ENCODE results near the gene TIAM1. TPM values are rescaled to one million over a fixed set of nuclear protein-coding genes. Genes with fewer than 3 reads are reported as not detected.

The TIAM1 gene, protein sequence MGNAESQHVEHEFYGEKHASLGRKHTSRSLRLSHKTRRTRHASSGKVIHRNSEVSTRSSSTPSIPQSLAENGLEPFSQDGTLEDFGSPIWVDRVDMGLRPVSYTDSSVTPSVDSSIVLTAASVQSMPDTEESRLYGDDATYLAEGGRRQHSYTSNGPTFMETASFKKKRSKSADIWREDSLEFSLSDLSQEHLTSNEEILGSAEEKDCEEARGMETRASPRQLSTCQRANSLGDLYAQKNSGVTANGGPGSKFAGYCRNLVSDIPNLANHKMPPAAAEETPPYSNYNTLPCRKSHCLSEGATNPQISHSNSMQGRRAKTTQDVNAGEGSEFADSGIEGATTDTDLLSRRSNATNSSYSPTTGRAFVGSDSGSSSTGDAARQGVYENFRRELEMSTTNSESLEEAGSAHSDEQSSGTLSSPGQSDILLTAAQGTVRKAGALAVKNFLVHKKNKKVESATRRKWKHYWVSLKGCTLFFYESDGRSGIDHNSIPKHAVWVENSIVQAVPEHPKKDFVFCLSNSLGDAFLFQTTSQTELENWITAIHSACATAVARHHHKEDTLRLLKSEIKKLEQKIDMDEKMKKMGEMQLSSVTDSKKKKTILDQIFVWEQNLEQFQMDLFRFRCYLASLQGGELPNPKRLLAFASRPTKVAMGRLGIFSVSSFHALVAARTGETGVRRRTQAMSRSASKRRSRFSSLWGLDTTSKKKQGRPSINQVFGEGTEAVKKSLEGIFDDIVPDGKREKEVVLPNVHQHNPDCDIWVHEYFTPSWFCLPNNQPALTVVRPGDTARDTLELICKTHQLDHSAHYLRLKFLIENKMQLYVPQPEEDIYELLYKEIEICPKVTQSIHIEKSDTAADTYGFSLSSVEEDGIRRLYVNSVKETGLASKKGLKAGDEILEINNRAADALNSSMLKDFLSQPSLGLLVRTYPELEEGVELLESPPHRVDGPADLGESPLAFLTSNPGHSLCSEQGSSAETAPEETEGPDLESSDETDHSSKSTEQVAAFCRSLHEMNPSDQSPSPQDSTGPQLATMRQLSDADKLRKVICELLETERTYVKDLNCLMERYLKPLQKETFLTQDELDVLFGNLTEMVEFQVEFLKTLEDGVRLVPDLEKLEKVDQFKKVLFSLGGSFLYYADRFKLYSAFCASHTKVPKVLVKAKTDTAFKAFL (N-terminal part only)
- total RNA-seq (30.5 TPM), polyA plus RNA-seq (25.8 TPM)
- long read RNA-seq, donor 1: 0 reads
- long read RNA-seq, donor 2, partial matches to known transcripts: 11 of 11 reads
- long read RNA-seq, donor 2, other reads (novel, unspliced or antisense): 0 of 11 reads
- long read RNA-seq, donor 3, partial matches to known transcripts: 0 of 1 reads
- long read RNA-seq, donor 3, other reads (novel, unspliced or antisense): 0 of 1 reads
- long read RNA-seq, donor 4: 0 reads
- long read RNA-seq, donor 5, partial matches to known transcripts: 0 of 1 reads
- long read RNA-seq, donor 5, other reads (novel, unspliced or antisense): 0 of 1 reads
- long read RNA-seq, donor 6: 0 reads
- long read RNA-seq, donor 7: 0 reads
- long read RNA-seq, donor 8: 0 reads
- long read RNA-seq, donor 9: 0 reads
- long read RNA-seq, donor 10: 0 reads

GRCh38 chr21:31343680-31344480, at the start of gene TIAM1:
TSS of gene TIAM1 (minus strand) at chr21:31344261. CDS start at chr21:31266972, 77,289 bp downstream.
- H3K9me3 ChIP-seq (ENCODE audit: control insufficient read depth in 2 of 2, insufficient read depth in 1 of 2, low read length in 1 of 2): no peaks in the 10 kb centered on the region
- H3K27me3 ChIP-seq (ENCODE audit: control insufficient read depth in 2 of 2, insufficient read depth in 1 of 2, low read length in 1 of 2): peaks cover 23 to 28% of the 10 kb centered on the region in 2 donors
- peak in 1 of 9 donors; percentile 43 for DNase-seq (ENCODE audit: low read depth in 6 of 9, low spot score in 9 of 9)
- H3K27ac ChIP-seq (ENCODE audit: low read depth in 1 of 2, low read length in 1 of 2): peak within 1 kb of the TSS; percentile 12 to 30
- WGBS: 3% methylated on average over 49 of the region's 49 CpGs
- H3K4me1 ChIP-seq (ENCODE audit: control insufficient read depth in 2 of 2, insufficient read depth in 2 of 2, low read length in 2 of 2): peaks cover 3 to 26% of the 10 kb centered on the region in 2 donors
- H3K36me3 ChIP-seq (ENCODE audit: control insufficient read depth in 2 of 2, insufficient read depth in 2 of 2, low read length in 1 of 2): peaks cover 0 to 2% of the 10 kb centered on the region in 2 donors
- H3K4me3 ChIP-seq (ENCODE audit: low read length in 2 of 2): peak within 1 kb of the TSS; percentile 47 to 49

- H3K4me1 ChIP-seq (ENCODE audit: control insufficient read depth in 2 of 2, insufficient read depth in 2 of 2, low read length in 2 of 2): peaks cover 0 to 29% of the 10 kb centered on the region in 2 donors
- WGBS: 94% methylated on average over 20 of the region's 20 CpGs
- H3K27ac ChIP-seq (ENCODE audit: low read depth in 1 of 2, low read length in 1 of 2): no peak overlapping the region
- H3K27me3 ChIP-seq (ENCODE audit: control insufficient read depth in 2 of 2, insufficient read depth in 1 of 2, low read length in 1 of 2): no peaks in the 10 kb centered on the region
- peak in 1 of 9 donors; percentile 23 for DNase-seq (ENCODE audit: low read depth in 6 of 9, low spot score in 9 of 9)
- no peak overlapping the region for H3K4me3 ChIP-seq (ENCODE audit: low read length in 2 of 2)
- peaks cover 0 to 3% of the 10 kb centered on the region in 2 donors for H3K36me3 ChIP-seq (ENCODE audit: control insufficient read depth in 2 of 2, insufficient read depth in 2 of 2, low read length in 1 of 2)
- peaks cover 0 to 3% of the 10 kb centered on the region in 2 donors for H3K9me3 ChIP-seq (ENCODE audit: control insufficient read depth in 2 of 2, insufficient read depth in 1 of 2, low read length in 1 of 2)
Measured at GRCh38 chr21:31387560-31388186, 43.6 kb upstream of the TIAM1 start.

- WGBS: 95% methylated on average over 5 of the region's 5 CpGs
- no peak for DNase-seq (ENCODE audit: low read depth in 6 of 9, low spot score in 9 of 9)
- H3K36me3 ChIP-seq (ENCODE audit: control insufficient read depth in 2 of 2, insufficient read depth in 2 of 2, low read length in 1 of 2): peaks cover 0 to 3% of the 10 kb centered on the region in 2 donors
Measured at GRCh38 chr21:31386006-31386405, 41.9 kb upstream of the TIAM1 start.

GRCh38 chr21:31383770-31384169, 39.7 kb upstream of the TIAM1 start:
- WGBS: 95% methylated on average over 8 of the region's 8 CpGs

More at GRCh38 chr21:31386006-31386405, 41.9 kb upstream of the TIAM1 start:
- H3K27ac ChIP-seq (ENCODE audit: low read depth in 1 of 2, low read length in 1 of 2): no peak overlapping the region
- H3K4me3 ChIP-seq (ENCODE audit: low read length in 2 of 2): no peak overlapping the region
- peaks cover 6 to 26% of the 10 kb centered on the region in 2 donors for H3K4me1 ChIP-seq (ENCODE audit: control insufficient read depth in 2 of 2, insufficient read depth in 2 of 2, low read length in 2 of 2)
- no peaks in the 10 kb centered on the region for H3K9me3 ChIP-seq (ENCODE audit: control insufficient read depth in 2 of 2, insufficient read depth in 1 of 2, low read length in 1 of 2)
- H3K27me3 ChIP-seq (ENCODE audit: control insufficient read depth in 2 of 2, insufficient read depth in 1 of 2, low read length in 1 of 2): no peaks in the 10 kb centered on the region

DNA sequence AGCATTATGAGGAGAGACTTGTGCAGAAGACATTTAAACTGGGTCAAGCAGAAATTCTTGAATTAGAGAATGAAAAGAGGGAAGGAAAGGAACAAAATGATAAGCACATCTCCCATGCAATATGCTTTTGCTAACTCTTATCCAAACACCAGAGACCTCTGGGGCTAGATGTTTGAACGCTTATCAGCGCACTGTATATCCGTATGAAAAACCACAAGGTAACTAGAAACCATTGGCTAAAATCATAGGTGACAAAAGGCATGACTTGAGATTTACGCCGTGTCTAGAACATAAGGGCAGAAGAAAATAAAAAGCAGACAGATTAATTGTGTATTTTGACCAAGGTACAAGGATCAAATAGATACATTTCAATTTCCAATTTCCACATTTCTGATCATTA, 38.0 kb upstream of the TIAM1 start:
- no peak overlapping the region for H3K4me3 ChIP-seq (ENCODE audit: low read length in 2 of 2)
- WGBS: 30% methylated on average over 5 of the region's 5 CpGs
- H3K4me1 ChIP-seq (ENCODE audit: control insufficient read depth in 2 of 2, insufficient read depth in 2 of 2, low read length in 2 of 2): peaks cover 8 to 12% of the 10 kb centered on the region in 2 donors
- H3K36me3 ChIP-seq (ENCODE audit: control insufficient read depth in 2 of 2, insufficient read depth in 2 of 2, low read length in 1 of 2): no peaks in the 10 kb centered on the region
- H3K27me3 ChIP-seq (ENCODE audit: control insufficient read depth in 2 of 2, insufficient read depth in 1 of 2, low read length in 1 of 2): no peaks in the 10 kb centered on the region
- no peak overlapping the region for H3K27ac ChIP-seq (ENCODE audit: low read depth in 1 of 2, low read length in 1 of 2)
- H3K9me3 ChIP-seq (ENCODE audit: control insufficient read depth in 2 of 2, insufficient read depth in 1 of 2, low read length in 1 of 2): peaks cover 0 to 1% of the 10 kb centered on the region in 2 donors
- DNase-seq (ENCODE audit: low read depth in 6 of 9, low spot score in 9 of 9): no peak

More at GRCh38 chr21:31383770-31384169, 39.7 kb upstream of the TIAM1 start:
- Histone ChIP-seq H3K27me3 (ENCODE audit: control insufficient read depth in 2 of 2, insufficient read depth in 1 of 2, low read length in 1 of 2) (no peaks in the 10 kb centered on the region), H3K4me3 (ENCODE audit: low read length in 2 of 2) (no peak overlapping the region), H3K36me3 (ENCODE audit: control insufficient read depth in 2 of 2, insufficient read depth in 2 of 2, low read length in 1 of 2) (peaks cover 0 to 3% of the 10 kb centered on the region in 2 donors), H3K27ac (ENCODE audit: low read depth in 1 of 2, low read length in 1 of 2) (no peak overlapping the region), H3K9me3 (ENCODE audit: control insufficient read depth in 2 of 2, insufficient read depth in 1 of 2, low read length in 1 of 2) (peaks cover 0 to 1% of the 10 kb centered on the region in 2 donors), H3K4me1 (ENCODE audit: control insufficient read depth in 2 of 2, insufficient read depth in 2 of 2, low read length in 2 of 2) (peaks cover 6 to 26% of the 10 kb centered on the region in 2 donors)
- DNase-seq (ENCODE audit: low read depth in 6 of 9, low spot score in 9 of 9): no peak

DNA sequence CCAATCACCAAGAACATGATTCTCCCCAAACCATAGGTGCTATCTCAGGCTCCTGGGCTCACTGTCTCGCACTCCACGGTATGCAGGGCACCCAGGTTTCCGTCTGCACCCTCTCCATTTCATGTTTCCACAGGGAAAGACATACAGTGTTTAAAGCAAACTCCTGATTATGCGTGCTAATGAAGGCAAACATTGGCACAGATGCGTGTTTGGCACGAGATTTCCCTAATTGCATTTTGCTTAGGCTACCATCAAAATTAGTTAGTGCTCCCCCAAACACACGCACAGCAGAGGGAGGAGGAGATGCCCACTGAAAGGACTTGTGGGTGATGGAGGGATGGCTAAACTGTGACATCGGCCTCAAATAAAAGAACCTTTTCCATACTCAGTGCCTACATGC, 32.2 kb upstream of the TIAM1 start:
- no peak overlapping the region for H3K4me3 ChIP-seq (ENCODE audit: low read length in 2 of 2)
- no peaks in the 10 kb centered on the region for H3K36me3 ChIP-seq (ENCODE audit: control insufficient read depth in 2 of 2, insufficient read depth in 2 of 2, low read length in 1 of 2)
- no peaks in the 10 kb centered on the region for H3K27me3 ChIP-seq (ENCODE audit: control insufficient read depth in 2 of 2, insufficient read depth in 1 of 2, low read length in 1 of 2)
- H3K27ac ChIP-seq (ENCODE audit: low read depth in 1 of 2, low read length in 1 of 2): no peak overlapping the region
- DNase-seq (ENCODE audit: low read depth in 6 of 9, low spot score in 9 of 9): no peak
- H3K4me1 ChIP-seq (ENCODE audit: control insufficient read depth in 2 of 2, insufficient read depth in 2 of 2, low read length in 2 of 2): peaks cover 0 to 2% of the 10 kb centered on the region in 2 donors
- H3K9me3 ChIP-seq (ENCODE audit: control insufficient read depth in 2 of 2, insufficient read depth in 1 of 2, low read length in 1 of 2): peaks cover 0 to 1% of the 10 kb centered on the region in 2 donors
- WGBS: 98% methylated on average over 8 of the region's 8 CpGs

GRCh38 chr21:31374395-31374794, 30.3 kb upstream of the TIAM1 start:
- no peaks in the 10 kb centered on the region for H3K9me3 ChIP-seq (ENCODE audit: control insufficient read depth in 2 of 2, insufficient read depth in 1 of 2, low read length in 1 of 2)
- no peak for DNase-seq (ENCODE audit: low read depth in 6 of 9, low spot score in 9 of 9)
- no peak overlapping the region for H3K27ac ChIP-seq (ENCODE audit: low read depth in 1 of 2, low read length in 1 of 2)
- H3K4me3 ChIP-seq (ENCODE audit: low read length in 2 of 2): no peak overlapping the region
- WGBS: 92% methylated on average over 4 of the region's 4 CpGs
- H3K27me3 ChIP-seq (ENCODE audit: control insufficient read depth in 2 of 2, insufficient read depth in 1 of 2, low read length in 1 of 2): no peaks in the 10 kb centered on the region
- peaks cover 0 to 2% of the 10 kb centered on the region in 2 donors for H3K4me1 ChIP-seq (ENCODE audit: control insufficient read depth in 2 of 2, insufficient read depth in 2 of 2, low read length in 2 of 2)
- H3K36me3 ChIP-seq (ENCODE audit: control insufficient read depth in 2 of 2, insufficient read depth in 2 of 2, low read length in 1 of 2): no peaks in the 10 kb centered on the region

All from thymus (tissue), 14 donors.